Stimulated activated CD4-positive, alpha-beta T cell treated with anti-CD3 and anti-CD28 coated beads, Interleukin-15, amount 100 ng/mL, for 24 hours (primary cell): ENCODE data around the gene RPL7A.

Experiments used
- DNase-seq: peaks from one replicate; pipeline ENCODE4 v3.0.0-alpha.2; 2020

Gene RPL7A

GRCh38 chr9:133393399-133393798, 45.4 kb downstream of the RPL7A start:
- no peak for DNase-seq

DNA sequence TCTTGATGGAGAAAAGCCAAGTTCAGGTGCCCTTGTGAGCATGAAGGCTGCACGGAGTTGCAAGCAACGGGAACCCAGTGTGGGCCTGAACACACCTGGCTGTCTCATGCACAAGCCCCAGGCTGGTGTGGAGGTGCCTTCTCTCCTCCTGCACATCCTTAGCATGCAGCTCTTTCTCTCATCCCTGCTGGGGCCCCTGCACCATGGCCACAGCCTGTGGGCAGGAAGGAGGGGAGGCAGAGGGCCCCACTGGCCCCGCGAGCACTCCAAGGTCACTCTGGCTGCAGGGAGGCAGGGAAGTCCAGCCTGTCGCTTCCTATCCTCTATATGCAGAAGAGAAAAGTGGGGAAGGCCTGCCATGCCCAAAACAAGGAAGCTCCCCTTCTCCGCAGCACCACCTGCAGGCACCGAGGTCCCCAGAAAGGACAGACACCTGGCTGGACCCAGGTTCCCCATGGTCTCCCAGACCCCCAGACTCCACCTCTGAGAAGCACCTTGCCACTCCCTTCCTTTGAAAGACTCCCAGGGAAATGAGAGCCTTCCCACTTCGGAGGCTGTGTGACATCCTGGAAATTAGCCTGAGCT, 46.8 kb downstream of the RPL7A start:
- DNase-seq = no peak

- no peak for DNase-seq
These were observed 48.9 kb downstream of the RPL7A start for GRCh38 chr9:133396952-133397351.

GRCh38 chr9:133397370-133397769, 49.4 kb downstream of the RPL7A start:
- DNase-seq = no peak

DNA sequence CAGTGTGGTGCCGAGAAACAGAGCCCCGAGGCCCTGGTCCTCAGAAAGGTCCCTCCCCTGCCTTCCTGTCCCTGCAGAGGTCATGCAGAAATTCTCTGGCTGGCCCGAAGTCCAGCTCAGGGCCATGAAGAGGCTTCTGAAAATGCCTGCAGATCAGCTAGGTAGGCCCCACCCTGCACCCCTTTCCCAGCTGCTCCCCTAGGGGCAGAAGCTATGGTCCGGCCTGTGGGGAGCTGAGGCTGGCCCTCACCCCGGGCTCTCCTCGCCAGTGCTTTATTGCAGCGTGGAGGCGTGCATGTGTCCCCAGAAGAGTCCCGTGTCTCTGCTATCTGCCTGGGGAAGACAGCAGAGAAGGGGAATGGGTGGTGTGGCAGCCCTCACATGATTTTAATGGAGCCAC, 49.9 kb downstream of the RPL7A start:
- no peak for DNase-seq

GRCh38 chr9:133400292-133400691, 52.3 kb downstream of the RPL7A start:
- no peak for DNase-seq
